ENCODE measurements around the gene FXYD1. TPM values are rescaled to one million over a fixed set of nuclear protein-coding genes. Genes with fewer than 3 reads are reported as not detected.

Gene FXYD1
- total RNA-seq, 4 donors from 2014 or later: 215 to 235 (median 225) TPM

DNA sequence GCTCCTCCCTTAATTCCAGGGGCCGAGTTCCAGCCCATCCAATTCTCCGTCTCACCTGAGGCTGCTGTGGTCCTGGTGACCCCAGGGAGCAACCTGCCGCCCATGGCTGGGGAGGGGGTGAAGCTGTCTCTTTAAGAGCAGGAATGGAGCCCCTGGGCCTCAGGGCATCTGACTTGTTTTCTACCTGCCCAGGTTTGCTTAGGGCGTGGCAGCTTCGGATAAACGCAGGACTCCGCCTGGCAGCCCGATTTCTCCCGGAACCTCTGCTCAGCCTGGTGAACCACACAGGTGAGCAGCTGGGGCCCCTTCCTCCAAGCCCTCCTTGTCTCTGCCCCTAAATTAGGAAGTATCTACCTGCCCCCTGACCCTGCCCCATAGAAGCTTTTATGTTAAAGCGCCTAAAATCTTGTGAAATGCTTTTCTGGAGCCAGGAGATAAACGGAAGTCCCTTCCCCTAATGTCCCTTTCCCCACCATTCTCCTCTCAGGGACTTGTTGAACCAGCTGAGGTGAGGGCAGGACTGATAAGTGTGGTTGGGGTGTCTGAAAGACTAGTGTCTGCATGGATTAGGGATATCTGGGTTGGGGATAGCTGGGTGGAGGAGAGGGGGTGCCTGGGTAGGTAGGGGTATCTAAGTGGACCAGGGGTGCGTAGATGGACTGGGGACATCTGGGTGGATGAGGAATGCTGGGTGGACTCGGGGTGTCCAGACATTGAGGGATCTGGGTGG, 22.4 kb upstream of the FXYD1 start:
- ATAC-seq (no peak), DNase-seq (no peak)
- TF ChIP-seq POLR2A (IDR thresholded peaks at IDR 0.05): no peak
- TF ChIP-seq, protein P1, sequence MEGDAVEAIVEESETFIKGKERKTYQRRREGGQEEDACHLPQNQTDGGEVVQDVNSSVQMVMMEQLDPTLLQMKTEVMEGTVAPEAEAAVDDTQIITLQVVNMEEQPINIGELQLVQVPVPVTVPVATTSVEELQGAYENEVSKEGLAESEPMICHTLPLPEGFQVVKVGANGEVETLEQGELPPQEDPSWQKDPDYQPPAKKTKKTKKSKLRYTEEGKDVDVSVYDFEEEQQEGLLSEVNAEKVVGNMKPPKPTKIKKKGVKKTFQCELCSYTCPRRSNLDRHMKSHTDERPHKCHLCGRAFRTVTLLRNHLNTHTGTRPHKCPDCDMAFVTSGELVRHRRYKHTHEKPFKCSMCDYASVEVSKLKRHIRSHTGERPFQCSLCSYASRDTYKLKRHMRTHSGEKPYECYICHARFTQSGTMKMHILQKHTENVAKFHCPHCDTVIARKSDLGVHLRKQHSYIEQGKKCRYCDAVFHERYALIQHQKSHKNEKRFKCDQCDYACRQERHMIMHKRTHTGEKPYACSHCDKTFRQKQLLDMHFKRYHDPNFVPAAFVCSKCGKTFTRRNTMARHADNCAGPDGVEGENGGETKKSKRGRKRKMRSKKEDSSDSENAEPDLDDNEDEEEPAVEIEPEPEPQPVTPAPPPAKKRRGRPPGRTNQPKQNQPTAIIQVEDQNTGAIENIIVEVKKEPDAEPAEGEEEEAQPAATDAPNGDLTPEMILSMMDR (IDR thresholded peaks at IDR 0.05 in 4 of 5, conservative IDR thresholded peaks at IDR 0.05 in 1 of 5): no peak
- H3K27ac ChIP-seq: no peak overlapping the region
- no peaks in the 10 kb centered on the region for H3K36me3 ChIP-seq
- H3K4me3 ChIP-seq: no peak overlapping the region
- intact Hi-C loops (cut with DNase I; ENCODE audit: low total_unique reads) (no loop called here), in situ Hi-C loops (cut with MboI; ENCODE audit: low sequenced_read_pairs in 4 of 4) (no loop called here)
- no peaks in the 10 kb centered on the region for H3K9me3 ChIP-seq
- H3K4me1 ChIP-seq: peaks cover 6 to 19% of the 10 kb centered on the region in 2 donors
- H3K27me3 ChIP-seq: no peaks in the 10 kb centered on the region

DNA sequence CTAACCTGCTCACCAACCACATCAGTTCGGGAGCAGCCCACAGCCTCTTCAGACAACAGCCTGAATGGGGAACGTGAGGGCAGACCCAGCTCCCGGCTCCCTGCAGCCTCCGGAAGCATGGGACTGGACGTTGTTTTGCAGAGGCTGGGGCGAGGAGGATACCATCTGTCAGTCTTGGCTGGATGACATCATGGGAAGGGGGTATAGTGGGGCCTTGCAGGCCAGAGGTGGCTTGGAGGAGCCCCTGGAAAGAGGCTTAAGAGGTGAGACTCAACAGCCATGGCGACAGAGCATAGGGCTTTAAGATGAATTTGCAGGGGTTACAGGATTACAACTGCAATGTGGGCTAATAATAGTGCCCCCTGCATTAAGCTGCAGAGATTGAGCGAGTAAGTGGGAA, 21.5 kb upstream of the FXYD1 start:
- Histone ChIP-seq H3K36me3 (no peaks in the 10 kb centered on the region), H3K4me1 (peaks cover 6 to 19% of the 10 kb centered on the region in 2 donors), H3K27me3 (no peaks in the 10 kb centered on the region), H3K27ac (no peak overlapping the region), H3K4me3 (no peak overlapping the region), H3K9me3 (no peaks in the 10 kb centered on the region)
- in situ Hi-C loops (cut with MboI; ENCODE audit: low sequenced_read_pairs in 4 of 4) (no loop called here), intact Hi-C loops (cut with DNase I; ENCODE audit: low total_unique reads) (no loop called here)
- DNase-seq (no peak), ATAC-seq (no peak)
- no peak for TF ChIP-seq POLR2A (IDR thresholded peaks at IDR 0.05)
- TF ChIP-seq, protein P1 (IDR thresholded peaks at IDR 0.05 in 4 of 5, conservative IDR thresholded peaks at IDR 0.05 in 1 of 5): no peak

DNA sequence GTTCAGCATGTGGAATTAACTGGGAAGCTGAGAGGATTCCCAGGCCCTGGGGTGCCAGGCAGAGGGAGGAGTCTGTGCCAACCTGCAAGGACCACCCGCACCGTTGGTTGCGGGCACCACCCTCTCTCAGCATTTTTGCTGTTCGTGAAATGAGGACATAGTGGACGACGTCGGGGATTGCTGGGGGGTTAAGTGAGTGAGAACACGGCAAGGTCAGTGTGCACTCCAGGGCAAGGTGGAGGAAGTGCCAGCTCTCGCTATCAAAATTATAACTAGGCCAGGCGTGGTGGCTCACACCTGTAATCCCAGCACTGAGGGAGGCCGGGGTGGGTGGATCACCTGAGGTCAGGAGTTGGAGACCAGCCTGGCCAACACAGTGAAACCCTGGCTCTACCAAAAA, 20.8 kb upstream of the FXYD1 start:
- Histone ChIP-seq H3K27ac (no peak overlapping the region), H3K4me3 (no peak overlapping the region), H3K36me3 (no peaks in the 10 kb centered on the region), H3K4me1 (peaks cover 6 to 22% of the 10 kb centered on the region in 2 donors), H3K9me3 (no peaks in the 10 kb centered on the region), H3K27me3 (no peaks in the 10 kb centered on the region)
- DNase-seq (no peak), ATAC-seq (no peak)
- in situ Hi-C loops (cut with MboI; ENCODE audit: low sequenced_read_pairs in 4 of 4) (no loop called here), intact Hi-C loops (cut with DNase I; ENCODE audit: low total_unique reads) (no loop called here)
- TF ChIP-seq, protein P1 (IDR thresholded peaks at IDR 0.05 in 4 of 5, conservative IDR thresholded peaks at IDR 0.05 in 1 of 5): no peak
- no peak for TF ChIP-seq POLR2A (IDR thresholded peaks at IDR 0.05)

DNA sequence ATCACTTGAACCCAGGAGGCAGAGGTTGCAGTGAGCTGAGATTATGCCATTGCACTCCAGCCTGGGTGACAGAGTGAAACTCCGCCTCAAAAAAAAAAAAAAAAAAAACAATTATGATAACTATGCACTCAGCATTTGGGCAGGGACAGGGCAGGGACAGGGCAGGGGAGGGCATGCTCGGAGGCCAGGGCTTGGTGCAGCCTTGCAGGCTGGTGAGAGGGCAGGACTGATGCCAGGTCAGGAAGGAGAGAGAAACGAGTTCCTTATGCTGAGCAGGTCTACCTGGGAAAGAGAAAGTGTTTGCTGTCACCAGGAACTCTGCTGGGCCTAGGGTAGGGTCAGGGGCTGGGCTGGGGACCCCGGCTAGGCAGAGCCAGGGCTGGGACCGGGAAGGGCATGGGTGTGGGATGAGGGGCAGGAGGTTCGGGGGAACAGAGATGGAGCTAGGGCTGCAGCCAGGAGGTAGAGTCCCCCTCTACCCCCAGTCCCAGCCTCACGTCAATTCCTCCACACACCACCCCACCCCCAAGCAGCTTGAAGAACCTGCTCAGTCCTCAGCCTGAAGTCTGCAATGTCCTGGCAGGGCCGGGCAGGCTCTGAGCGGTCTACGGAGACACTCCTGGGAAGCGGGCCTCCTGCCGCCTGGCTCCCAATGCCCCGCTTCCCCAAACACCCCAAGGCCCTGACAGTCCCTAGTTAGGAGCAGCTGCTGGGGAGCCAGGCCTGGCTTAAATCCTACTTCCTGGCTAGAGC, 20.2 kb upstream of the FXYD1 start:
- Histone ChIP-seq H3K36me3 (no peaks in the 10 kb centered on the region), H3K4me1 (peaks cover 13 to 28% of the 10 kb centered on the region in 2 donors), H3K9me3 (no peaks in the 10 kb centered on the region), H3K27ac (peak overlapping the region in 2 of 4 donors; percentile 7 to 75), H3K27me3 (no peaks in the 10 kb centered on the region), H3K4me3 (no peak overlapping the region)
- no peak for TF ChIP-seq POLR2A (IDR thresholded peaks at IDR 0.05)
- TF ChIP-seq, protein P1 (IDR thresholded peaks at IDR 0.05 in 4 of 5, conservative IDR thresholded peaks at IDR 0.05 in 1 of 5): no peak
- ATAC-seq (no peak), DNase-seq (no peak)
- intact Hi-C loops (cut with DNase I; ENCODE audit: low total_unique reads) (no loop called here), in situ Hi-C loops (cut with MboI; ENCODE audit: low sequenced_read_pairs in 4 of 4) (no loop called here)

Measured in gastrocnemius medialis (tissue), 4 donors.